Natural killer cell (primary cell): ENCODE results near the gene PDE4D. TPM values are rescaled to one million over a fixed set of nuclear protein-coding genes. Genes with fewer than 3 reads are reported as not detected.

ENCODE experiments used
- ATAC-seq, 3 donors: fragments of 150-1000 bp in 2 of 3; fragments of 200-7000 bp in 1 of 3; cut with Tn5 transposase; 1 replicate in 1 of 3; 2 replicates in 2 of 3; pipeline ENCODE4 v1.10.0; 2021; ENCODE audit warnings: mild to moderate bottlenecking in 2 of 3, moderate library complexity in 2 of 3
- DNase-seq, 2 donors: peaks; one replicate each; pipeline versions ENCODE4 v3.0.0 to v3.0.0-alpha.2; 2013 to 2021; ENCODE audit warnings: mixed read lengths in 1 of 2
- H3K27ac ChIP-seq: one replicate; pipeline ENCODE4 v1.5.1; 2013; ENCODE audit warnings: mild to moderate bottlenecking, low read length
- H3K27me3 ChIP-seq: one replicate; pipeline ENCODE4 v1.6.1; 2013; ENCODE audit warnings: low read length; ENCODE audit not compliant: control insufficient read depth, insufficient read depth
- H3K36me3 ChIP-seq: one replicate; pipeline ENCODE4 v1.6.1; 2013; ENCODE audit warnings: low read length; ENCODE audit not compliant: control insufficient read depth, insufficient read depth
- H3K4me1 ChIP-seq: one replicate; pipeline ENCODE4 v1.6.1; 2013; ENCODE audit warnings: low read length; ENCODE audit not compliant: control insufficient read depth, insufficient read depth
- H3K4me3 ChIP-seq: one replicate; pipeline ENCODE4 v1.5.1; 2013; ENCODE audit warnings: low read length
- H3K9me3 ChIP-seq: one replicate; pipeline ENCODE4 v1.6.1; 2013; ENCODE audit warnings: low read length; ENCODE audit not compliant: control insufficient read depth, insufficient read depth
- H3K27ac Mint-ChIP-seq, 2 donors: one replicate each; pipeline ENCODE4 v1.8.0; 2022; ENCODE audit warnings: mild to moderate bottlenecking in 2 of 2, mixed read lengths in 2 of 2, moderate library complexity in 1 of 2
- H3K27me3 Mint-ChIP-seq, 2 donors: one replicate each; pipeline ENCODE4 v1.8.0; 2022; ENCODE audit warnings: low read depth in 2 of 2, mixed read lengths in 2 of 2
- H3K36me3 Mint-ChIP-seq: one replicate; pipeline ENCODE4 v1.8.0; 2022; ENCODE audit warnings: mixed read lengths
- H3K4me1 Mint-ChIP-seq, 2 donors: one replicate each; pipeline ENCODE4 v1.8.0; 2022; ENCODE audit warnings: mixed read lengths in 2 of 2
- H3K4me3 Mint-ChIP-seq: one replicate; pipeline ENCODE4 v1.8.0; 2022; ENCODE audit warnings: mild to moderate bottlenecking, moderate library complexity, mixed read lengths
- H3K9me3 Mint-ChIP-seq, 2 donors: one replicate each; pipeline ENCODE4 v1.8.0; 2022; ENCODE audit warnings: mixed read lengths in 2 of 2
- CTCF ChIP-seq: fragments of 200-600 bp; IDR thresholded peaks from one replicate; pipeline ENCODE4 v1.8.0; 2022; ENCODE audit warnings: antibody characterized with exemption
- WGBS: methylation state at CpG from one replicate; pipeline ENCODE4 v1.1.7; 2013; ENCODE audit warnings: missing lambda C conversion rate; ENCODE audit not compliant: insufficient coverage; 5-methylcytosine and 5-hydroxymethylcytosine counted together
- intact Hi-C: fragments of 100-400 bp; cut with micrococcal nuclease; formaldehyde crosslinking; loops from one replicate; pipeline ENCODE4 v1.14.2; 2022
- total RNA-seq, 4 donors: library from RNA; stranded (reverse); fragments of 120-200 nt in 1 of 4; gene quantifications; one replicate each; pipeline versions ENCODE4 v1.2.3 to v1.2.4, GENCODE V29; 2013 to 2022

PDE4D gene
- total RNA-seq, 3 donors from 2014 or later (not counting 1 experiment from before 2014, with no cell fraction given) = 109 to 170 (median 116) TPM

GRCh38 chr5:58969795-58970194 lies 923.7 kb downstream of the PDE4D start:
- H3K4me1 Mint-ChIP-seq = peaks cover 20 to 29% of the 10 kb centered on the region in 2 donors
- TF ChIP-seq CTCF = no peak
- Histone ChIP-seq H3K9me3 (no peaks in the 10 kb centered on the region), H3K27ac (no peak overlapping the region), H3K4me1 (no peaks in the 10 kb centered on the region), H3K36me3 (peaks cover 21% of the 10 kb centered on the region), H3K27me3 (no peaks in the 10 kb centered on the region), H3K4me3 (no peak overlapping the region)
- DNase-seq (no peak), ATAC-seq (no peak)
- H3K27me3 Mint-ChIP-seq = no peaks in the 10 kb centered on the region
- H3K27ac Mint-ChIP-seq = peak overlapping the region in 1 of 2 donors; percentile 59
- intact Hi-C loops = no loop called here
- H3K9me3 Mint-ChIP-seq = no peaks in the 10 kb centered on the region
- WGBS = no CpG with 5 or more reads among the region's 2 CpGs
- H3K4me3 Mint-ChIP-seq = no peak overlapping the region
- peaks cover 24% of the 10 kb centered on the region for H3K36me3 Mint-ChIP-seq

- Histone ChIP-seq H3K9me3 (no peaks in the 10 kb centered on the region), H3K4me1 (no peaks in the 10 kb centered on the region), H3K4me3 (no peak overlapping the region), H3K36me3 (peaks cover 16% of the 10 kb centered on the region), H3K27ac (no peak overlapping the region), H3K27me3 (no peaks in the 10 kb centered on the region)
- DNase-seq (no peak), ATAC-seq (no peak)
- no peak for TF ChIP-seq CTCF
- H3K36me3 Mint-ChIP-seq = peaks cover 18% of the 10 kb centered on the region
- H3K27ac Mint-ChIP-seq = peak overlapping the region in 1 of 2 donors; percentile 59
- 94% methylated on average over 3 of the region's 3 CpGs for WGBS
- no peaks in the 10 kb centered on the region for H3K9me3 Mint-ChIP-seq
- H3K4me3 Mint-ChIP-seq = no peak overlapping the region
- intact Hi-C loops = no loop called here
- H3K27me3 Mint-ChIP-seq = no peaks in the 10 kb centered on the region
- H3K4me1 Mint-ChIP-seq = peaks cover 20 to 29% of the 10 kb centered on the region in 2 donors
Observed at GRCh38 chr5:58969253-58969652, 924.3 kb downstream of the PDE4D start.

- ATAC-seq = no peak
- no peak for TF ChIP-seq CTCF
- WGBS = 94% methylated on average over 3 of the region's 3 CpGs
- Mint-ChIP-seq H3K36me3 (peaks cover 9% of the 10 kb centered on the region), H3K9me3 (no peaks in the 10 kb centered on the region), H3K4me3 (no peak overlapping the region), H3K4me1 (peaks cover 20 to 29% of the 10 kb centered on the region in 2 donors), H3K27me3 (no peaks in the 10 kb centered on the region), H3K27ac (peak overlapping the region in 1 of 2 donors; percentile 59)
- Histone ChIP-seq H3K27ac (no peak overlapping the region), H3K36me3 (peaks cover 9% of the 10 kb centered on the region), H3K4me3 (no peak overlapping the region), H3K9me3 (no peaks in the 10 kb centered on the region), H3K4me1 (no peaks in the 10 kb centered on the region), H3K27me3 (no peaks in the 10 kb centered on the region)
- DNase-seq = no peak
- intact Hi-C loops = no loop called here
Observed at GRCh38 chr5:58968350-58968749, 925.2 kb downstream of the PDE4D start.

GRCh38 chr5:58967597-58968281 lies 925.8 kb downstream of the PDE4D start:
- no peaks in the 10 kb centered on the region for H3K27me3 ChIP-seq
- WGBS = 91% methylated on average over 2 of the region's 2 CpGs
- intact Hi-C loops = no loop called here
- Mint-ChIP-seq H3K27ac (peak overlapping the region in 1 of 2 donors; percentile 1), H3K4me3 (peak overlapping the region; percentile 28), H3K4me1 (peaks cover 20 to 29% of the 10 kb centered on the region in 2 donors), H3K36me3 (peaks cover 3% of the 10 kb centered on the region), H3K9me3 (no peaks in the 10 kb centered on the region), H3K27me3 (no peaks in the 10 kb centered on the region)
- H3K27ac ChIP-seq = no peak overlapping the region
- H3K4me1 ChIP-seq = no peaks in the 10 kb centered on the region
- peaks cover 3% of the 10 kb centered on the region for H3K36me3 ChIP-seq
- TF ChIP-seq CTCF = no peak
- ATAC-seq (peak in 1 of 3 donors; percentile 22), DNase-seq (no peak)
- no peak overlapping the region for H3K4me3 ChIP-seq
- no peaks in the 10 kb centered on the region for H3K9me3 ChIP-seq
